Measurements from ENCODE around the gene SPIRE2.

SPIRE2 gene

DNA sequence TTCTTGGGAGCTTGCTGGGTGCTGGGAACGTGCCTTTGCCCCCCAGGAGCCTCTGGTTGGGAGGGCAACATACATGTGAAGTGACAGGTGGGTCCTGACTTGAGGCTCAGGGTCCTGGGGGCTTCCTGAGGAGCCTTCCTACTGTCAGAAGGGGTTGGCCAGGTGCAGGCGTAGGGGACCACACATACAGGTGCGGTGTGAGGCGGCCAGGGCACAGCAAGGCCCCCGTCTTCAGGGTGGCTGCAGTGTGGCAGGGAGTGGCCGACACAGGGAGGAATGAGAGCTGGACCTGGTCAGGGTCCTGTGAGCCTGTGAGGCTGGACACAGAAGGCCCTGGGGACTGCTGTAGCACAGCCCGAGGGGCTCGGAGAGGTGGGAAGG, 55.8 kb downstream of the SPIRE2 start:
- Histone ChIP-seq H3K36me3 (ENCODE audit: control insufficient read depth, insufficient read depth, low read length) (peaks cover 42% of the 10 kb centered on the region), H3K4me1 (ENCODE audit: control insufficient read depth, insufficient read depth, low read length) (no peaks in the 10 kb centered on the region), H3K4me3 (ENCODE audit: insufficient read depth, low read depth, low read length) (no peak overlapping the region), H3K9me3 (ENCODE audit: control insufficient read depth, low read length) (no peaks in the 10 kb centered on the region), H3K27ac (ENCODE audit: insufficient read depth, low read depth, low read length, poor library complexity, severe bottlenecking) (no peak overlapping the region), H3K27me3 (ENCODE audit: control insufficient read depth, insufficient read depth, low read length, poor library complexity, severe bottlenecking) (no peaks in the 10 kb centered on the region)
- 93 to 96% methylated on average over 8 of the region's 8 CpGs for whole genome bisulfite sequencing, 2 experiments

GRCh38 chr16:89887243-89887642, 59.0 kb downstream of the SPIRE2 start:
- 97% methylated on average over 14 of the region's 14 CpGs for WGBS, 2 experiments
- Histone ChIP-seq H3K4me1 (ENCODE audit: control insufficient read depth, insufficient read depth, low read length) (no peaks in the 10 kb centered on the region), H3K9me3 (ENCODE audit: control insufficient read depth, low read length) (no peaks in the 10 kb centered on the region), H3K36me3 (ENCODE audit: control insufficient read depth, insufficient read depth, low read length) (peaks cover 49% of the 10 kb centered on the region), H3K27ac (ENCODE audit: insufficient read depth, low read depth, low read length, poor library complexity, severe bottlenecking) (no peak overlapping the region), H3K4me3 (ENCODE audit: insufficient read depth, low read depth, low read length) (no peak overlapping the region), H3K27me3 (ENCODE audit: control insufficient read depth, insufficient read depth, low read length, poor library complexity, severe bottlenecking) (no peaks in the 10 kb centered on the region)

DNA sequence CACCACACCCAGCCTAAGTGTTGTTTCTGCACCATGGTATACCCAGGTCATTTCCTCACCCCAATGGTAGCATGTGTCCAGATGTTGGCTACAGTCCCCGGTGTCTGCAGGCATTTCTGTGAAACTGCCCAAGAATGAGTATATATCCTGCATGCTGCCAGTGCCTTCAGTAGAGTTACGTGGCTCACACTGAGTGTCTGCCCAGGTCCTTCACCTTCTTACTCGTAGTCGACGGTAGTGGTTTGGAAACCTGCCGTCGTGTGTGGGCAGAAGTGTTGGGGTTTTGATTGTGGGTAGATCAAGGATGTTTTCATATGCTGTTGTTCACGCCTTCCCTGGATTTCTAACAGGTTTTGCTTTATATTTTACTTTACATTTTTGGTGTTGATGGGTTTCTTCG, 61.9 kb downstream of the SPIRE2 start:
- Histone ChIP-seq H3K27ac (ENCODE audit: insufficient read depth, low read depth, low read length, poor library complexity, severe bottlenecking) (no peak overlapping the region), H3K27me3 (ENCODE audit: control insufficient read depth, insufficient read depth, low read length, poor library complexity, severe bottlenecking) (no peaks in the 10 kb centered on the region), H3K4me3 (ENCODE audit: insufficient read depth, low read depth, low read length) (no peak overlapping the region), H3K4me1 (ENCODE audit: control insufficient read depth, insufficient read depth, low read length) (no peaks in the 10 kb centered on the region), H3K36me3 (ENCODE audit: control insufficient read depth, insufficient read depth, low read length) (peaks cover 43% of the 10 kb centered on the region), H3K9me3 (ENCODE audit: control insufficient read depth, low read length) (no peaks in the 10 kb centered on the region)
- WGBS, 2 experiments = 96% methylated on average over 9 of the region's 9 CpGs

GRCh38 chr16:89890886-89891657, 62.8 kb downstream of the SPIRE2 start:
- Histone ChIP-seq H3K27me3 (ENCODE audit: control insufficient read depth, insufficient read depth, low read length, poor library complexity, severe bottlenecking) (no peaks in the 10 kb centered on the region), H3K4me1 (ENCODE audit: control insufficient read depth, insufficient read depth, low read length) (no peaks in the 10 kb centered on the region), H3K9me3 (ENCODE audit: control insufficient read depth, low read length) (no peaks in the 10 kb centered on the region), H3K36me3 (ENCODE audit: control insufficient read depth, insufficient read depth, low read length) (peaks cover 49% of the 10 kb centered on the region), H3K4me3 (ENCODE audit: insufficient read depth, low read depth, low read length) (no peak overlapping the region), H3K27ac (ENCODE audit: insufficient read depth, low read depth, low read length, poor library complexity, severe bottlenecking) (no peak overlapping the region)
- WGBS, 2 experiments = 95 to 96% methylated on average over 16 of the region's 16 CpGs

GRCh38 chr16:89892055-89892630, 63.9 kb downstream of the SPIRE2 start:
- no peaks in the 10 kb centered on the region for H3K4me1 ChIP-seq (ENCODE audit: control insufficient read depth, insufficient read depth, low read length)
- H3K9me3 ChIP-seq (ENCODE audit: control insufficient read depth, low read length) = no peaks in the 10 kb centered on the region
- H3K27me3 ChIP-seq (ENCODE audit: control insufficient read depth, insufficient read depth, low read length, poor library complexity, severe bottlenecking) = no peaks in the 10 kb centered on the region
- 92 to 96% methylated on average over 18 of the region's 18 CpGs for WGBS, 2 experiments
- H3K27ac ChIP-seq (ENCODE audit: insufficient read depth, low read depth, low read length, poor library complexity, severe bottlenecking) = no peak overlapping the region
- no peak overlapping the region for H3K4me3 ChIP-seq (ENCODE audit: insufficient read depth, low read depth, low read length)
- peaks cover 46% of the 10 kb centered on the region for H3K36me3 ChIP-seq (ENCODE audit: control insufficient read depth, insufficient read depth, low read length)

DNA sequence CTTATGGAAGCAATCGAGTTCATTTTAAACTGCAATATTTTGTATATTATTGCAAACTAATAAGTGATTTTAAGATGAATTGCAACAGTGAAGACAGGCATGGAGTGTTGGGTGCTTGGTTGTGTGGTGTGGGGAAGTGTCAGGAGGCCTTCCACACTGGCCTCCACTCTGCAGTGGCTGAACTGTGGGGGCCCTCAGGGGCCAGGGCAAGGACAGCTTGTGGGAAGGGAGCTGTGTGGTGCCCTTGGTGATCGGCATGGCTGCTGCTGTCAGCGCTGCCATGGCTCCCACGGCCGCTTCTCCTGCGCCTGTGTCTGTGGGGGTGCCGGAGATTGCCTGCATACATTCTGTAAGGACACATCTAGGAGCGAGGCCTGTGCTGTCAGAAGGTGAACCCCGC, 64.4 kb downstream of the SPIRE2 start:
- WGBS, 2 experiments = 96 to 98% methylated on average over 8 to 9 of the region's 9 CpGs
- Histone ChIP-seq H3K27ac (ENCODE audit: insufficient read depth, low read depth, low read length, poor library complexity, severe bottlenecking) (no peak overlapping the region), H3K9me3 (ENCODE audit: control insufficient read depth, low read length) (no peaks in the 10 kb centered on the region), H3K27me3 (ENCODE audit: control insufficient read depth, insufficient read depth, low read length, poor library complexity, severe bottlenecking) (no peaks in the 10 kb centered on the region), H3K36me3 (ENCODE audit: control insufficient read depth, insufficient read depth, low read length) (peaks cover 41% of the 10 kb centered on the region), H3K4me3 (ENCODE audit: insufficient read depth, low read depth, low read length) (no peak overlapping the region), H3K4me1 (ENCODE audit: control insufficient read depth, insufficient read depth, low read length) (no peaks in the 10 kb centered on the region)

DNA sequence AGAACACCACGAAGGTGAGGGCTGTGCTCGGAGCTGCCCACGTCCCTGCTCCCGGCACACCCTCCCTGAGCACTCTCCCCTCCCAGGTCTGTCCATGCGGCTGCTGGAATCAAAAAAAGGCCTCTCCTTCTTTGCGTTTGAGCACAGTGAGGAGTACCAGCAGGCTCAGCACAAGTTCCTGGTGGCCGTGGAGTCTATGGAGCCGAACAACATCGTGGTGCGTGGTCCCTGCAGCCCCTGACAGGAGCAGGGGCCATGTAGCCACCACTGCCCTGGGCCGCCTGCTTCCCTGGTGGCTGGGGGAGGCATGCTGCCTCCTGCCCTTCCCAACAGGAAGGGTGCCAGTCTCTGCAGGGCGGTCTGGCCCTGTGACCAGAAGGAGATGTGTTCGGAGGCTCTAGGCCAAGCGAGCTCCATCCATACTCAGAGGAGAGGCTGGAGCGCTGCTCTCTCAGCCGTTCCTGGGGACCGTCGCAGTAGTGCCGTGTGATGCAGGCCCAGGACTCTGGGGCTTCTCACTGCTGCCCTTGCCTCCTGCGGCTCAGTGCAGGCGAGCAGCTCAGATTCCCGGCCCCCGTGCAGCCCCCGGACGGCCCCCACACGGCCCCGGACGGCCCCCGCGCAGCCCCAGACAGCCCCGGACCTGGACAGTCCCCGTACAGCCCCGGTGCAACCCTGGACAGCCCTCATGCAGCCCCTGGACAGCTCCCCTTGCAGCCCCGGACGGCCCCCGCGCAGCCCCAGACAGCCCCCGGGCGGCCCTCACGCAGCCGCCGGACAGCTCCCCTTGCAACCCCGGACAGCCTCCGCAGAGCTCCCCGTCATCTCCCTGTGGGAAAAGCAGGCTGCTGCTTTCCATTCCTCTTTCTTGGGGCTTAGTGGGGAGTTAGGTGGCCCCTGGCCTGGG, 65.6 kb downstream of the SPIRE2 start:
- Histone ChIP-seq H3K27me3 (ENCODE audit: control insufficient read depth, insufficient read depth, low read length, poor library complexity, severe bottlenecking) (no peaks in the 10 kb centered on the region), H3K36me3 (ENCODE audit: control insufficient read depth, insufficient read depth, low read length) (peaks cover 38% of the 10 kb centered on the region), H3K9me3 (ENCODE audit: control insufficient read depth, low read length) (no peaks in the 10 kb centered on the region), H3K4me1 (ENCODE audit: control insufficient read depth, insufficient read depth, low read length) (no peaks in the 10 kb centered on the region), H3K4me3 (ENCODE audit: insufficient read depth, low read depth, low read length) (no peak overlapping the region), H3K27ac (ENCODE audit: insufficient read depth, low read depth, low read length, poor library complexity, severe bottlenecking) (no peak overlapping the region)
- WGBS, 2 experiments = 96 to 97% methylated on average over 45 of the region's 45 CpGs

DNA sequence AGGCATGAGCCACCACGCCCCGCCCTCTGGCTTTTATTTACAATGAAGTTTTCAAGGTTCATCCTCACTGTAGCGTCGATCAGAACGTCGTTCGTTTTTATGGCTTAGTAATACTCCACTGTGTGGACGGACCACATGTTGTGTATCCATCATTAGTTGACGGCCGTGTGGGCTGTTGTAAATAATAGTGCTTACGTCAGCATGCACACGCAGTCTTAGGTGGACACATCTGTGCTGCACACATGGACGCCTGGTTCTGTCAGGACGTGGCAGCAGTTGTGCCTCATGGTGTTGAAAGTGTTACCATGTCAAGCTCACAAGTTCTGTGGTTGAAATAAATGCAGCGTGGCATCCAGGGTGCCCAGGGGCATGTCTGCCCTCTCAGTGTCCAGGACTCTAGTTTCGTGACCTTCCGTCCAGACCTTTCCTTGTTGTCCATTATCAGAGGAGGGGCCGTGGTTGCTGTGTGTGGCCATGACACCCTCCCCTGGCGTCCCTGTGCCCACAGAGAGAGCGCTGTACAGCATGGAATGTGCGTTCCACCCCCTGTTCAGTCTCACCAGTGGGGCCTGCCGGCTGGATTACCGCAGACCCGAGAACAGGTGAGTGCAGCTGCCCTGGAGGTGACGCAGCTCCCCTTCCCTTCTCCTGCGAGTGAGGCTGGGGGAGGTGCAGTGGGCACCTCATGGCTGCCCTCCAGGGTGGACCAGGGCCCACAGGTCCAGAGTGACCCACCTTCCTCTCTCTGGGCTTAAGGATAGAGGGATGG, 67.4 kb downstream of the SPIRE2 start:
- whole genome bisulfite sequencing, 2 experiments = 96% methylated on average over 26 of the region's 26 CpGs

DNA sequence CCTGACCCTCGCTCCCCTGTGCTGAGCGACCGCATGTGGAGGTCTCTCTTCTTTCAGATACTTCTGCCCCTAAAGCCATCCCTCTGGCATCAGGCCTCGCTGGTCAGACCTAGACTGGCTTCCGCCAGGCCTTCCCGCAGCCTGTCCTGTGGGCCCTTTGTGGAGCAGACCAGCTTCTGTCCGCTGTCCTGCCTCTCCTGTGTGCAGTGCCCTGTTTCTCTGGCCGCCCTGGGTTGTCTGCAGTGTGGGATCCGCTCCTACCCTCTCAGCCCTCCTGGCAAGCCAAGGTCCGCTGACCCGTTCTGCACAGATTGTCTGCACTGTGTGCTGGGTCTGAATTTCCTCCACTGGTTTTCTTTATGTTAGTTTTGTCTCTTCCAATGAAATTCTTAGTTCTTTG, 68.9 kb downstream of the SPIRE2 start:
- Histone ChIP-seq H3K9me3 (ENCODE audit: control insufficient read depth, low read length) (no peaks in the 10 kb centered on the region), H3K27ac (ENCODE audit: insufficient read depth, low read depth, low read length, poor library complexity, severe bottlenecking) (no peak overlapping the region), H3K4me3 (ENCODE audit: insufficient read depth, low read depth, low read length) (no peak overlapping the region), H3K36me3 (ENCODE audit: control insufficient read depth, insufficient read depth, low read length) (peaks cover 48% of the 10 kb centered on the region), H3K4me1 (ENCODE audit: control insufficient read depth, insufficient read depth, low read length) (no peaks in the 10 kb centered on the region), H3K27me3 (ENCODE audit: control insufficient read depth, insufficient read depth, low read length, poor library complexity, severe bottlenecking) (no peaks in the 10 kb centered on the region)
- 94 to 96% methylated on average over 11 of the region's 11 CpGs for WGBS, 2 experiments

More for the DNA sequence above, 67.4 kb downstream of the SPIRE2 start:
- Histone ChIP-seq H3K36me3 (ENCODE audit: control insufficient read depth, insufficient read depth, low read length) (peaks cover 49% of the 10 kb centered on the region), H3K9me3 (ENCODE audit: control insufficient read depth, low read length) (no peaks in the 10 kb centered on the region), H3K27me3 (ENCODE audit: control insufficient read depth, insufficient read depth, low read length, poor library complexity, severe bottlenecking) (no peaks in the 10 kb centered on the region), H3K27ac (ENCODE audit: insufficient read depth, low read depth, low read length, poor library complexity, severe bottlenecking) (no peak overlapping the region), H3K4me1 (ENCODE audit: control insufficient read depth, insufficient read depth, low read length) (no peaks in the 10 kb centered on the region), H3K4me3 (ENCODE audit: insufficient read depth, low read depth, low read length) (no peak overlapping the region)

All from ectodermal cell (in vitro differentiated cells).